ENCODE results near the gene PACS2. TPM values are rescaled to one million over a fixed set of nuclear protein-coding genes. Genes with fewer than 3 reads are reported as not detected.

Gene PACS2
- total and polyA plus RNA-seq, 3 donors from 2014 or later = 99.2 to 174 (median 167) TPM

- 82 to 91% methylated on average over 13 to 16 of the region's 23 CpGs for WGBS, 2 donors
- no peaks in the 10 kb centered on the region for H3K36me3 ChIP-seq (ENCODE audit: low read depth, missing control alignments)
- no peak for DNase-seq
Measured at GRCh38 chr14:105391541-105391940, 77.0 kb downstream of the PACS2 start.

GRCh38 chr14:105392131-105393090 is 77.9 kb downstream of the PACS2 start:
- H3K27me3 ChIP-seq = no peaks in the 10 kb centered on the region
- no peaks in the 10 kb centered on the region for H3K36me3 ChIP-seq (ENCODE audit: low read depth, missing control alignments)
- H3K27ac ChIP-seq = no peak overlapping the region
- H3K4me3 ChIP-seq = no peak overlapping the region
- no peaks in the 10 kb centered on the region for H3K9me3 ChIP-seq
- no peaks in the 10 kb centered on the region for H3K4me1 ChIP-seq
- TF ChIP-seq CTCF (IDR thresholded peaks at IDR 0.05) = no peak
- TF ChIP-seq POLR2A (IDR thresholded peaks at IDR 0.05) = no peak
- 92 to 93% methylated on average over 26 to 32 of the region's 40 CpGs for WGBS, 2 donors
- DNase-seq = no peak
- intact Hi-C loops (cut with DNase I; ENCODE audit: low total_unique reads) = no loop called here

More at GRCh38 chr14:105391541-105391940, 77.0 kb downstream of the PACS2 start:
- Histone ChIP-seq H3K4me3 (no peak overlapping the region), H3K4me1 (no peaks in the 10 kb centered on the region), H3K27ac (no peak overlapping the region), H3K27me3 (no peaks in the 10 kb centered on the region), H3K9me3 (no peaks in the 10 kb centered on the region)
- TF ChIP-seq CTCF (IDR thresholded peaks at IDR 0.05) = no peak
- TF ChIP-seq POLR2A (IDR thresholded peaks at IDR 0.05) = no peak
- intact Hi-C loops (cut with DNase I; ENCODE audit: low total_unique reads) = no loop called here

DNA sequence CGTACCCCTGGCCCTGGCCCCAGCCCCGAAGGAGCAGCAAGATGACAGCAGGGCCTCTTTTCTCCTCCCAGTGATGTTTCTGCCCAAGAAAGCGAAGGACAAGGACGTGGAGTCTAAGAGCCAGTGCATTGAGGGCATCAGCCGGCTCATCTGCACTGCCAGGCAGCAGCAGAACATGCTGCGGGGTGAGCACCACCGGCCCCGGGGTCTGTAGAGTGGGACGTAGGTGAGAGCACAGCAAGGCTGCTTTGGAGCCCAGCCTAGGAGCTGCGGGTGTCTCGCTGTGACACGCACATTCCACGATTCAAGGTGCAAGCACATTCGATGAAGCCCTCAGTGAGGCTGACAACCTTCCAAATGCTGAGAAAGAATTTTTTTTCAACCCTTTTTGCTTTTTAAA is 78.6 kb downstream of the PACS2 start:
- H3K36me3 ChIP-seq (ENCODE audit: low read depth, missing control alignments) = no peaks in the 10 kb centered on the region
- DNase-seq = no peak
- peaks cover 4% of the 10 kb centered on the region for H3K4me1 ChIP-seq
- intact Hi-C loops (cut with DNase I; ENCODE audit: low total_unique reads) = no loop called here
- no peaks in the 10 kb centered on the region for H3K27me3 ChIP-seq
- no peak for TF ChIP-seq CTCF (IDR thresholded peaks at IDR 0.05)
- TF ChIP-seq POLR2A (IDR thresholded peaks at IDR 0.05) = no peak
- no peaks in the 10 kb centered on the region for H3K9me3 ChIP-seq
- no peak overlapping the region for H3K4me3 ChIP-seq
- WGBS, 2 donors = 88 to 92% methylated on average over 10 to 14 of the region's 14 CpGs
- no peak overlapping the region for H3K27ac ChIP-seq

DNA sequence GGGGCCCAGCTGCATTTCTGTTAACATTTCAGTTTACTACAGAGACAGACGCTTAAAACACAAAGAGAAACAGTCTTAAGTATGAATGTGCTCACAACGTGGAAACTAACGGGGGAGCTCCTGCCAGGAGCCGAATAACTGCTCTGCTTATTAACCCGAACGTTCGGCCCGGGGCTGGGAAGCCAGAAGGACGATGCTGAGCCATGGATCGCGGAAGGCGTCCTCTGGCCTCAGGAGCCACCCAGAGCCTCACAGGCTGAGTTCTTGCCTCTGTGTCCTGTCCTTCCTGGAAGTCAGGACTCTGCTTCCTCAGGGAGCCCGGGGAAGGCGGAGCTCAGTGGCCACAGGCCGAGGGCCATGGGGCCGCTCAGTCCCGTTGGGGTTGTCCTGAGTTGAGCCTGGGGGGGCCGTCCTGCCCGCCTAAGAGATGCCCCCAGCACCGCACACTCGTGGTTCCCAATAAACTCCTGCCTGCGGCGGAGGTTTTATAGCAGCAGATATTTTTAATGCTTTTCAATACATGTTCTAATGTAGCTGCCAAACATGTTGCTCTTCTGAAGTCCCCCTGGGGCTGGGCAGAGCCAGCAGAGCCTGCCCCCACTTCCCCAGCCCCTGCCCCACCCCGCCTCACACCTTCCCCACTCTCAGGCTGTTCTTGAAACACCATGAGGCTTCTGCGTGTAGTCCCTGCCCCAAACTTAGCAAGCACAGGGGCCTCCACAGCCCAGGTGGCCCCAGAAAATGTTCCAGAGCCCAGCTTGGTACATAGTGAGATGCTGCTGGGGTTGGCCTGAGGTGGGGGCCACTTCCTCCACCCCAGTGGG is 80.4 kb downstream of the PACS2 start:
- intact Hi-C loops (cut with DNase I; ENCODE audit: low total_unique reads) = no loop called here
- TF ChIP-seq CTCF (IDR thresholded peaks at IDR 0.05) = no peak
- no peak for TF ChIP-seq POLR2A (IDR thresholded peaks at IDR 0.05)
- Histone ChIP-seq H3K4me1 (peaks cover 13% of the 10 kb centered on the region), H3K27me3 (no peaks in the 10 kb centered on the region), H3K27ac (no peak overlapping the region), H3K36me3 (ENCODE audit: low read depth, missing control alignments) (no peaks in the 10 kb centered on the region), H3K4me3 (no peak overlapping the region), H3K9me3 (no peaks in the 10 kb centered on the region)
- no peak for DNase-seq
- 83 to 86% methylated on average over 22 to 25 of the region's 25 CpGs for WGBS, 2 donors

Measured in testis (tissue), 3 donors.